GM19043 (cell line): ENCODE data around the gene KCNQ1.

Experiments
- ATAC-seq: cut with Tn5 transposase; IDR thresholded peaks from one replicate; pipeline ENCODE4 v1.9.1; 2021; ENCODE audit warnings: low read depth; ENCODE audit not compliant: unreplicated experiment

Gene KCNQ1

DNA sequence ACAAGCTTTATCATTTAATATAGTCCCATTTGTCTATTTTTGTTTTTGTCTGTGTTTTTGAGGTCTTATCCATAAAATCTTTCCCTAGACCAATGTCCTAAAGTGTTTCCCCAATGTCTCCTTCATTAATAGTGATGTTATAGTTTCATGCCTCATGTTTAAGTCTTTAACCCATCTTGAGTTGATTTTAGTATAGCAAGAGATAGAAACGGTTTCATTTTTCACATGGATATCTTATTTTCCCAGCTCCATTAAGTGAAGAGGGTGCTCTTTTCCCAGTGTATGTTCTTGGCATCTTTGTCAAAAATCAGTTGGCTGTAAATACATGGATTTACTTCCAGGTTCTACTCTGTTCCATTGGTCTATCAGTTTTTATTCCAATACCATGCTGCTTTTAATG, 196.8 kb downstream of the KCNQ1 start:
- ATAC-seq = no peak

DNA sequence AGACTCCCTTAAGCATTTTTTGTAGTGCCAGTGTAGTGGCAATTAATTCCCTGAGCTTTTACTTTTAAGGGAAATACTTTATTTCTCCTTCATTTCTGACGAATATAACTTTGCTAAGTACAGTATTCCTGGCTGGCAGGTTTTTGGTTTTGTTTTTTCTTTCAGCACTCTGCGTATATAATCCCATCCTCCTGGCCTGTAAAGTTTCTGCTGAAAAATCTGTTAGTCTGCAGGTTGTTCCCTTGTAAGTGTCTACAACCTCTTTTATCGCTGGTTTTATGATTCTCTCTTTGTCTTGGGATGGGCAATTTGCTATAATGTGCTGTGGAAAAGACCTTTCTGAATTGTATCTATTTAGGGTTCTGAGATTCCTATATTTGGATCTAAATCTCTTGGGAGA, 198.9 kb downstream of the KCNQ1 start:
- ATAC-seq = no peak

GRCh38 chr11:2644844-2645778, 200.3 kb downstream of the KCNQ1 start:
- no peak for ATAC-seq

DNA sequence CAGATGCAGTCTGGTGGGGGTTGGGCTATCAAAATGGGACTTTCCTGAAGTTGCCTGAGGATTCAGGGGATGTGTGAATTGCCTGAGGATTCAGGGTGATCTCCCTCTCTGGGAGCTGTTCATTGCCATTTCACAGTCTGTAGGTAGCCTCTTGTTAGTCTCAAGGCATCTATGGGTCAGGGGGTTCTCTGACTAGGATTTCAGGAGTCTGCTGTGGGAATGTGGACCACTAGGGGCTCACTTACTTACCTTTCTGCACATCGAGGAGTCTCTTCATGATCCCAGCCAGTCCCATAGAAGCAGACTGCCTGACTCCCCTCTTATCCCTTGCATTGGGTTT, 200.9 kb downstream of the KCNQ1 start:
- no peak for ATAC-seq

GRCh38 chr11:2647167-2647566, 202.4 kb downstream of the KCNQ1 start:
- ATAC-seq = no peak

- ATAC-seq = no peak
These were observed 203.1 kb downstream of the KCNQ1 start for GRCh38 chr11:2647953-2648352.

- ATAC-seq = no peak
These were observed 204.6 kb downstream of the KCNQ1 start for GRCh38 chr11:2649400-2649799.

- ATAC-seq = no peak
These were observed 205.0 kb downstream of the KCNQ1 start for GRCh38 chr11:2649848-2650247.

GRCh38 chr11:2650343-2650867, 205.6 kb downstream of the KCNQ1 start:
- ATAC-seq = no peak

GRCh38 chr11:2651054-2651617, 206.3 kb downstream of the KCNQ1 start:
- ATAC-seq = no peak

- ATAC-seq = no peak
These were observed 207.0 kb downstream of the KCNQ1 start for GRCh38 chr11:2651826-2652271.

GRCh38 chr11:2652333-2653197, 207.8 kb downstream of the KCNQ1 start:
- ATAC-seq = no peak

- no peak for ATAC-seq
These were observed 208.4 kb downstream of the KCNQ1 start for GRCh38 chr11:2653198-2653551.

GRCh38 chr11:2653930-2654739, 209.3 kb downstream of the KCNQ1 start:
- ATAC-seq = no peak

GRCh38 chr11:2655016-2655719, 210.4 kb downstream of the KCNQ1 start:
- ATAC-seq = no peak

DNA sequence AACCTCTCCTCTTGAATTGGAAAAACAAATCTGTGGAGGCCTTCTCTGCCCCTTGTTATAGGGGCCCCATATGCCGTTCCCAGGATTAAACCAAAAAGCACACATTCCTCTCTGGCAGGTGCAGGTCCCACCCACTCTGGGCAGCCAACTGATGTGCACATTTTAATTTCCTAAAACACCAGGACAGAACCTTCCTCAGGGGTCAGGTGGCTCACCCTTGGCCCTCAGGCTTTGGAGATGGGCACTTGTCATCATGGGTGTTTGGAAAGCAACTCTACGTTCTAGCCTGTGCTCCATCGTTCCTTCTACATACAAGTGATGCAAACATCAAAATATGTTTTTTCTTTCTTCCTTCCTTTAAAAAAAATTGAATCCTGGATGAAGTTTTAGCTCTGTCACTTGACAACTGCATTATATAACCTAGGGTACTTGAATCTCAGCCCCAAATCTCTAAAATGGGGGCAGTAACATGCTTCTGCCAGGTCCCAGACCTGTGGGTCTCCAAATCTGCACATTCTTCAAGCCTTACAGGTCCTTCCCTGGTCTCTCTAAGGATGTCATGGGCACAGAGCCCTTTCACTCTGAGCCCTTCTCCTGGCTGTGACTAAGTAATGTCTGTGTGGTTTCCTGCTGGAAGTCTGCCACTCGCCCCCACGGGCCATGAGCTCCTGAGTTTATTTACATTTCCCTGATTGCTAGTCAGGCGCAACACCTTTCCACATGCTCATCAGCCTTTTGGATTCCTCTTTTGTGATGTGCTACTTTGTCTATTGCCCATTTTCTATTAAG, 211.2 kb downstream of the KCNQ1 start:
- no peak for ATAC-seq

DNA sequence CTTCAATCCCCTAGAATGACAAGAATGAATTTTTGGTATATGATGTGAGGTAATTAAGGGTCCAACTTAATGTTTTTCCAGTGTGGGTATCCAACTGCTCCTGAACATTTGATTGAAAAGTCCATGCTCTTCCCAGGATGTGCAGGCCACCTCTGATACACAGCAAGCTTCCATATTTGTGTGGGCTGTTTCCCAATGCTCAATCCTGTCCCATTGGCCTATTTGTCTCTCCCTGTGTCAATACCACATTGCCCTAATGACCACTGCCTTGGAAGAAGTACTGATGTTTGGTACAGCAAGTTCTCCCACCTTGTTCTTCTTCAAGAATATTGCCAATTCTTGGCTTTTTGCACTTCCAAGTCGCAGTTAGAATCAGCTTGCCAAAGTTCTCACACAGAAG, 212.1 kb downstream of the KCNQ1 start:
- no peak for ATAC-seq

- ATAC-seq = no peak
These were observed 213.0 kb downstream of the KCNQ1 start for GRCh38 chr11:2657697-2658284.
